ENCODE data around the gene NAALADL2.

GRCh38 chr3:174859114-174859735, at the start of gene NAALADL2:
- TF ChIP-seq EZH2 (IDR thresholded peaks at IDR 0.05) (no peak), CTCF (IDR thresholded peaks at IDR 0.05) (no peak)

All from neural progenitor cell (in vitro differentiated cells).